ENCODE results near the gene PPP3R2.

The PPP3R2 gene

GRCh38 chr9:101635473-101635872 lies 40.7 kb upstream of the PPP3R2 start:
- Histone ChIP-seq H3K4me2 (ENCODE audit: low read length) (no peak overlapping the region), H3K27me3 (ENCODE audit: low read depth, low read length) (no peaks in the 10 kb centered on the region), H3K36me3 (replicated peaks; ENCODE audit: low read depth, low read length) (no peaks in the 10 kb centered on the region), H3K27ac (ENCODE audit: low read length) (no peak overlapping the region), H3K9me3 (ENCODE audit: insufficient read depth, low read length) (no peaks in the 10 kb centered on the region), H3K4me3 (ENCODE audit: low read length) (no peak overlapping the region), H3K9ac (ENCODE audit: low read length) (no peak overlapping the region), H3K4me1 (ENCODE audit: low read length) (no peaks in the 10 kb centered on the region), H2AFZ (ENCODE audit: low read depth, low read length) (no peak overlapping the region), H3K79me2 (ENCODE audit: low read length) (no peaks in the 10 kb centered on the region), H4K20me1 (ENCODE audit: insufficient read depth, low read length) (no peaks in the 10 kb centered on the region)
- TF ChIP-seq EZH2phosphoT487 (IDR thresholded peaks at IDR 0.05; ENCODE audit: low read depth), result no peak
- no peak for TF ChIP-seq CTCF (IDR thresholded peaks at IDR 0.05; ENCODE audit: low read depth, low read length)

DNA sequence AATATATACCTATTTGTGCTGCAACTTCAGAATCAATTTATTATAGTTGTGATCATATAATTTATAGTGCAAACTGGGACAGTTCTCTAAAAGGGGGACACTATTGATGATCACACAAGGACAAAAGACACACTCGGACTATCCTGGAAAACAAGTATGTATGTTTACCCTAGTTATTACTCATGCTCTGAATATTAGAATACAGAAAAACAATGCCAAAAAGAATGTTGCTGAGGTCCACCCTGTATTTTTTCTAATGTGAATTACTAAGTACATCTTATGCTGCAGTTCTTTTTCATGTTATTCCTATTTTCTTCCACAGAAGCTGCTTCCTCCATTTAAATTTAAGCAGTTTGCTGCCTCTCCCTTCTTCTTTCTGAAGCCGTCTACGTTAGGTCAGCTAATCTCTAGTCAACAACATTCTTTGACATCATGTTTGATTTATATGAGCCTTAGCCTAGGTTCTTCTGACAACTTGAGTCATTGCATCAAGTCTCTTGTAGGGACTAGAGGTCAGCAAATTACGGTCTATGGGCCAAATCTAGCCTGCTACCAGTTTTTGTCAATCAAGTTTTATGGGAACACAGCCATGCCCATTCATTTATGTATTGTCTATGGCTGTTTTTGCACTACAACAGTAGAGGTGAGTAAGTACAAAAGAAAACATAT lies 40.1 kb upstream of the PPP3R2 start:
- Histone ChIP-seq H2AFZ (ENCODE audit: low read depth, low read length) (no peak overlapping the region), H4K20me1 (ENCODE audit: insufficient read depth, low read length) (no peaks in the 10 kb centered on the region), H3K36me3 (replicated peaks; ENCODE audit: low read depth, low read length) (no peaks in the 10 kb centered on the region), H3K9me3 (ENCODE audit: insufficient read depth, low read length) (no peaks in the 10 kb centered on the region), H3K4me3 (ENCODE audit: low read length) (no peak overlapping the region), H3K27me3 (ENCODE audit: low read depth, low read length) (no peaks in the 10 kb centered on the region), H3K4me2 (ENCODE audit: low read length) (no peak overlapping the region), H3K9ac (ENCODE audit: low read length) (no peak overlapping the region), H3K4me1 (ENCODE audit: low read length) (no peaks in the 10 kb centered on the region), H3K27ac (ENCODE audit: low read length) (no peak overlapping the region), H3K79me2 (ENCODE audit: low read length) (no peaks in the 10 kb centered on the region)
- no peak for TF ChIP-seq EZH2phosphoT487 (IDR thresholded peaks at IDR 0.05; ENCODE audit: low read depth)
- no peak for TF ChIP-seq CTCF (IDR thresholded peaks at IDR 0.05; ENCODE audit: low read depth, low read length)

- H3K79me2 ChIP-seq (ENCODE audit: low read length), result no peaks in the 10 kb centered on the region
- H3K27me3 ChIP-seq (ENCODE audit: low read depth, low read length), result no peaks in the 10 kb centered on the region
- no peak overlapping the region for H3K4me2 ChIP-seq (ENCODE audit: low read length)
- no peaks in the 10 kb centered on the region for H4K20me1 ChIP-seq (ENCODE audit: insufficient read depth, low read length)
- no peak overlapping the region for H3K4me3 ChIP-seq (ENCODE audit: low read length)
- H2AFZ ChIP-seq (ENCODE audit: low read depth, low read length), result no peak overlapping the region
- H3K9ac ChIP-seq (ENCODE audit: low read length), result no peak overlapping the region
- H3K4me1 ChIP-seq (ENCODE audit: low read length), result no peaks in the 10 kb centered on the region
- TF ChIP-seq EZH2phosphoT487 (IDR thresholded peaks at IDR 0.05; ENCODE audit: low read depth), result no peak
- H3K36me3 ChIP-seq (replicated peaks; ENCODE audit: low read depth, low read length), result no peaks in the 10 kb centered on the region
- H3K9me3 ChIP-seq (ENCODE audit: insufficient read depth, low read length), result no peaks in the 10 kb centered on the region
- H3K27ac ChIP-seq (ENCODE audit: low read length), result no peak overlapping the region
These were observed 37.8 kb upstream of the PPP3R2 start for GRCh38 chr9:101632611-101633010.

DNA sequence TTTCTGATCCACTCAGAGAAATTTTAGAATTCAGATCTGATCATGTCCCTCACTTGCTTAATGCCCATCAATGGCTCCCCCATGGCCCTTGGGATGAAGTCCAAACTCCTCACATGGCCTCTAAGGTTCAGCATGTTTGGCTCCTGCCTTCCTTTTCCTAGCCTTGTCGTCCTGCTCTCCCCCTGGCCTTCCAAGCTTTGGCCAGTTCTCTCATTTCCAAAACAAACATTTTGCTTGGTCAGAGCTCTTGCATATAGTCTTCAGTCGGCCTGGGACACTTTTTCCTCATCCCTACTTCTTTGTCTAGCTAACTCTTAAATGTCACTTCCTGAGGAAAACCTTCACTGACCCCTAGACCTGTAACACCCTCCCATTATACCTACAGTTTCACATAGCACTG lies 37.1 kb upstream of the PPP3R2 start:
- Histone ChIP-seq H3K4me2 (ENCODE audit: low read length) (no peak overlapping the region), H3K36me3 (replicated peaks; ENCODE audit: low read depth, low read length) (no peaks in the 10 kb centered on the region)

More for the DNA sequence above, 37.1 kb upstream of the PPP3R2 start:
- Histone ChIP-seq H3K9ac (ENCODE audit: low read length) (no peak overlapping the region), H4K20me1 (ENCODE audit: insufficient read depth, low read length) (no peaks in the 10 kb centered on the region), H3K4me3 (ENCODE audit: low read length) (no peak overlapping the region), H3K4me1 (ENCODE audit: low read length) (no peaks in the 10 kb centered on the region), H3K9me3 (ENCODE audit: insufficient read depth, low read length) (no peaks in the 10 kb centered on the region), H3K27me3 (ENCODE audit: low read depth, low read length) (no peaks in the 10 kb centered on the region), H3K79me2 (ENCODE audit: low read length) (no peaks in the 10 kb centered on the region), H2AFZ (ENCODE audit: low read depth, low read length) (no peak overlapping the region), H3K27ac (ENCODE audit: low read length) (no peak overlapping the region)
- TF ChIP-seq CTCF (IDR thresholded peaks at IDR 0.05; ENCODE audit: low read depth, low read length), result no peak
- no peak for TF ChIP-seq EZH2phosphoT487 (IDR thresholded peaks at IDR 0.05; ENCODE audit: low read depth)
